H9 (cell line): ENCODE measurements around the gene CCM2. TPM values are rescaled to one million over a fixed set of nuclear protein-coding genes. Genes with fewer than 3 reads are reported as not detected.

ENCODE experiments used
- DNase-seq: peaks from one replicate; pipeline ENCODE4 v3.0.0-alpha.2; 2017
- H2AFZ ChIP-seq: one replicate; pipeline ENCODE4 v1.6.1; 2013; ENCODE audit warnings: mild to moderate bottlenecking, low read length, control low read depth, moderate library complexity
- H2AK5ac ChIP-seq: 2 replicates; pipeline ENCODE4 v1.6.1; 2013; ENCODE audit warnings: low read length, control low read depth, mixed read lengths; ENCODE audit not compliant: insufficient read length
- H2BK120ac ChIP-seq: one replicate; pipeline ENCODE4 v1.6.1; 2013; ENCODE audit warnings: low read depth, mild to moderate bottlenecking, low read length, control low read depth, inconsistent platforms; ENCODE audit not compliant: poor library complexity, severe bottlenecking
- H2BK12ac ChIP-seq: 2 replicates; pipeline ENCODE4 v1.6.1; 2013; ENCODE audit warnings: low read length, control low read depth, mixed read lengths, low read depth; ENCODE audit not compliant: insufficient read length
- H2BK15ac ChIP-seq: 2 replicates; pipeline ENCODE4 v1.6.1; 2013; ENCODE audit warnings: low read depth, low read length, control low read depth
- H2BK20ac ChIP-seq: one replicate; pipeline ENCODE4 v1.6.1; 2013; ENCODE audit warnings: low read depth, mild to moderate bottlenecking, low read length, control low read depth, inconsistent platforms; ENCODE audit not compliant: poor library complexity, severe bottlenecking
- H2BK5ac ChIP-seq: 2 replicates; pipeline ENCODE4 v1.6.1; 2013; ENCODE audit warnings: low read length, control low read depth, mixed read lengths; ENCODE audit not compliant: insufficient read length
- H3K14ac ChIP-seq: 2 replicates; pipeline ENCODE4 v1.6.1; 2013; ENCODE audit warnings: low read length, control low read depth; ENCODE audit not compliant: insufficient read depth
- H3K18ac ChIP-seq: 2 replicates; pipeline ENCODE4 v1.6.1; 2013; ENCODE audit warnings: low read depth, mild to moderate bottlenecking, mixed read lengths, low read length, control low read depth; ENCODE audit not compliant: insufficient read length
- H3K23ac ChIP-seq: 2 replicates; pipeline ENCODE4 v1.6.1; 2013; ENCODE audit warnings: low read length, control low read depth, mixed read lengths, low read depth; ENCODE audit not compliant: insufficient read length
- H3K23me2 ChIP-seq: 2 replicates; pipeline ENCODE4 v1.6.1; 2013; ENCODE audit warnings: low read depth, mild to moderate bottlenecking, mixed read lengths, low read length, control low read depth; ENCODE audit not compliant: insufficient read length, poor library complexity, severe bottlenecking
- H3K27ac ChIP-seq: 2 replicates; pipeline ENCODE4 v1.5.1; 2013; ENCODE audit warnings: low read length, control low read depth, mixed read lengths, low read depth; ENCODE audit not compliant: insufficient read length
- H3K27me3 ChIP-seq: 2 replicates; pipeline ENCODE4 v1.6.1; 2013; ENCODE audit warnings: low read length, control low read depth, inconsistent platforms; ENCODE audit not compliant: insufficient read depth
- H3K4ac ChIP-seq: 2 replicates; pipeline ENCODE4 v1.6.1; 2013; ENCODE audit warnings: low read depth, mild to moderate bottlenecking, control low read depth, inconsistent platforms, low read length, moderate library complexity
- H3K4me1 ChIP-seq: 2 replicates; pipeline ENCODE4 v1.6.1; 2013; ENCODE audit warnings: low read length, control low read depth, inconsistent platforms; ENCODE audit not compliant: insufficient read depth
- H3K4me2 ChIP-seq: 2 replicates; pipeline ENCODE4 v1.6.1; 2013; ENCODE audit warnings: low read length, control low read depth, mixed read lengths; ENCODE audit not compliant: insufficient read length, insufficient read depth
- H3K56ac ChIP-seq: 2 replicates; pipeline ENCODE4 v1.6.1; 2013; ENCODE audit warnings: low read depth, mild to moderate bottlenecking, mixed read lengths, low read length, control low read depth; ENCODE audit not compliant: insufficient read length
- H3K79me1 ChIP-seq: 2 replicates; pipeline ENCODE4 v1.6.1; 2013; ENCODE audit warnings: low read depth, mild to moderate bottlenecking, moderate library complexity, low read length, control low read depth, inconsistent platforms; ENCODE audit not compliant: insufficient read depth, poor library complexity, severe bottlenecking
- H3K79me2 ChIP-seq: 2 replicates; pipeline ENCODE4 v1.6.1; 2013; ENCODE audit warnings: low read length, control low read depth, inconsistent platforms; ENCODE audit not compliant: insufficient read depth
- H3K9ac ChIP-seq: 2 replicates; pipeline ENCODE4 v1.6.1; 2013; ENCODE audit warnings: low read length, control low read depth, mixed read lengths; ENCODE audit not compliant: insufficient read length; ENCODE audit errors: extremely low read depth
- H3K9me3 ChIP-seq: one replicate; pipeline ENCODE4 v1.6.1; 2013; ENCODE audit warnings: low read depth, low read length, inconsistent platforms; ENCODE audit not compliant: control insufficient read depth
- H3T11ph ChIP-seq: one replicate; pipeline ENCODE4 v1.6.1; 2013; ENCODE audit warnings: mild to moderate bottlenecking, low read length, control low read depth, inconsistent platforms
- H4K20me1 ChIP-seq: one replicate; pipeline ENCODE4 v1.6.1; 2013; ENCODE audit not compliant: control insufficient read depth, insufficient read length, insufficient read depth
- H4K5ac ChIP-seq: 2 replicates; pipeline ENCODE4 v1.6.1; 2013; ENCODE audit warnings: low read depth, mild to moderate bottlenecking, mixed read lengths, low read length, control low read depth; ENCODE audit not compliant: insufficient read length
- H4K8ac ChIP-seq: replicated peaks from 2 replicates; pipeline ENCODE4 v1.6.1; 2013; ENCODE audit warnings: low read length, control low read depth, mixed read lengths, low read depth; ENCODE audit not compliant: insufficient read length
- H4K91ac ChIP-seq: 2 replicates; pipeline ENCODE4 v1.6.1; 2013; ENCODE audit warnings: low read depth, mild to moderate bottlenecking, moderate library complexity, mixed read lengths, low read length, control low read depth; ENCODE audit not compliant: insufficient read length
- H3K27ac Mint-ChIP-seq, 3 experiments: 2 replicates in 2 of 3; 3 replicates in 1 of 3; pipeline ENCODE4 v1.8.0; 2020 to 2021; ENCODE audit warnings: mixed read lengths in 3 of 3, mild to moderate bottlenecking in 1 of 3, moderate library complexity in 1 of 3
- H3K27me3 Mint-ChIP-seq: 2 replicates; pipeline ENCODE4 v1.8.0; 2021; ENCODE audit warnings: low read depth, mild to moderate bottlenecking, moderate library complexity, mixed read lengths
- H3K36me3 Mint-ChIP-seq, 3 experiments: 2 replicates in 2 of 3; 3 replicates in 1 of 3; pipeline ENCODE4 v1.8.0; 2020 to 2021; ENCODE audit warnings: low read depth in 3 of 3, mixed read lengths in 3 of 3; ENCODE audit not compliant: insufficient read depth in 1 of 3
- H3K4me1 Mint-ChIP-seq, 2 experiments: 2 replicates each; pipeline ENCODE4 v1.8.0; 2020; ENCODE audit warnings: mixed read lengths in 2 of 2
- H3K4me3 Mint-ChIP-seq, 2 experiments: 2 replicates in 1 of 2; 3 replicates in 1 of 2; pipeline ENCODE4 v1.8.0; 2020 to 2021; ENCODE audit warnings: mild to moderate bottlenecking in 2 of 2, mixed read lengths in 2 of 2, moderate library complexity in 1 of 2
- H3K9me3 Mint-ChIP-seq, 2 experiments: 2 replicates in 1 of 2; 3 replicates in 1 of 2; pipeline ENCODE4 v1.8.0; 2020; ENCODE audit warnings: mild to moderate bottlenecking in 2 of 2, mixed read lengths in 2 of 2, moderate library complexity in 1 of 2
- CTCF ChIP-seq: fragments of 200-600 bp; sonication (generic); conservative IDR thresholded peaks from 3 replicates; pipeline ENCODE4 v1.8.0; 2021; ENCODE audit warnings: antibody characterized with exemption, mild to moderate bottlenecking
- WGBS: extraction: QIAGEN DNeasy Blood & Tissue Kit; methylation state at CpG from one replicate; pipeline ENCODE4 v1.1.7; 2013; ENCODE audit warnings: missing lambda C conversion rate, low lambda C conversion rate, mixed read lengths; ENCODE audit not compliant: insufficient read length; ENCODE audit errors: extremely low coverage; 5-methylcytosine and 5-hydroxymethylcytosine counted together
- total RNA-seq: library from RNA; stranded (reverse); gene quantifications from 2 replicates; pipeline ENCODE4 v1.2.1, GENCODE V29; 2021

CCM2 gene
- total RNA-seq, 1 experiment from 2014 or later, result 30.4 TPM

DNA sequence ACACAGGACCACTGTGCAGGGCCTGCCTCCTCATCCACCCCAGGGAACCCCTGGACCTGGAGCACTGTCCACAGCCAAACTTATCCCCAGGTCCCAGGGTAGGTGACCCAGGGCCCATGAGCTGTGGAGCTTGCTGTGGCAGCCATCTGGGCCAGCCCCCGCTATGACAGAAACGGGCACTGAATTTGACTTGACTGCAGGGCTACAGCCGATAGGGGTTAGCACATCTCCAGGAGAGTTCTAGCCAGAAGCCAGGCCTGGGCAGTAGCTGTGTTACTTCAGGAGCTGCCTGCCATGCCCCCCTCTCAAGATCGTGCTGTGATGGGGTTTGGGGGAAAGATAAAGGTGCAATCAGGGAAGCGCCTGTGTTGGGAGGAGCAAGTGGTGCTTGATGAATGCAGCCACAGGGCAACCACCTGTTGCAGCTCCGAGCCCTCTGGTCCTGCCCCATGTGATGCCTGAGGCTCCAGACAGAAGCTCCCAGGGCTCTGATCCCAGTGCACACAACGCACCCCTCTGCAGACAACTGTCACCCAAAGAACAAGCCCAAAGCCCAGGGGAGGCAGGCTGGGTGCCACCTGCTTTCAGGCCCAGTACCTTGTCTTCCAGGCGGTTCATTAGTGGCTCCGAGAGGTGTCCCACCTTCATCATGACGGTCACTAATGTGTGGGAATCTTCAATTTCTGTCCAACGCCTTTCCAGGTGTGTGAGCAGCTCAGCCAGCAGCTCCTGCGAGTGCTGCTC, 105.0 kb downstream of the CCM2 start:
- no peak overlapping the region for H3T11ph ChIP-seq
- H3K56ac ChIP-seq, result no peak overlapping the region
- H2BK20ac ChIP-seq, result no peak overlapping the region
- H3K4me1 ChIP-seq, result no peaks in the 10 kb centered on the region
- no peak overlapping the region for H2AFZ ChIP-seq
- Mint-ChIP-seq H3K9me3 (no peaks in the 10 kb centered on the region), H3K27ac (no peak overlapping the region), H3K36me3 (peaks cover 44 to 91% (median 89%) of the 10 kb centered on the region in 3 experiments; a peak in 6 of 7 replicates), H3K27me3 (no peaks in the 10 kb centered on the region), H3K4me3 (no peak overlapping the region), H3K4me1 (peaks cover 2% of the 10 kb centered on the region in 2 experiments)
- no peak overlapping the region for H2BK120ac ChIP-seq
- H3K79me1 ChIP-seq, result peaks cover 10% of the 10 kb centered on the region
- H3K23ac ChIP-seq, result no peak overlapping the region
- H2AK5ac ChIP-seq, result no peak overlapping the region
- no peak overlapping the region for H4K8ac ChIP-seq
- H3K27ac ChIP-seq, result no peak overlapping the region
- no peak overlapping the region for H2BK15ac ChIP-seq
- H3K27me3 ChIP-seq, result no peaks in the 10 kb centered on the region
- no peak overlapping the region for H2BK12ac ChIP-seq
- H3K4me2 ChIP-seq, result no peak overlapping the region
- H3K18ac ChIP-seq, result no peak overlapping the region
- H4K20me1 ChIP-seq, result no peaks in the 10 kb centered on the region
- H3K23me2 ChIP-seq, result no peaks in the 10 kb centered on the region
- DNase-seq, result no peak
- WGBS, result no CpG with 5 or more reads among the region's 12 CpGs
- H3K79me2 ChIP-seq, result peaks cover 8% of the 10 kb centered on the region; the same call in 1 of the 2 replicates
- no peak overlapping the region for H4K5ac ChIP-seq
- H3K14ac ChIP-seq, result no peak overlapping the region
- H3K9ac ChIP-seq, result no peak overlapping the region
- H3K9me3 ChIP-seq, result no peaks in the 10 kb centered on the region
- no peak overlapping the region for H3K4ac ChIP-seq
- H2BK5ac ChIP-seq, result no peak overlapping the region
- no peak for TF ChIP-seq CTCF
- no peak overlapping the region for H4K91ac ChIP-seq
